Activated T-helper 9 cell treated with anti-CD3 and anti-CD28 coated beads, Interleukin-2, amount 50 U/mL, for 16 hours (primary cell): ENCODE results near the gene PREX1.

ENCODE experiments used
- DNase-seq: peaks from one replicate; pipeline ENCODE4 v3.0.0-alpha.2; 2020; ENCODE audit warnings: low read depth

PREX1 gene

GRCh38 chr20:48581167-48581566 is 246.6 kb downstream of the PREX1 start:
- DNase-seq = no peak

DNA sequence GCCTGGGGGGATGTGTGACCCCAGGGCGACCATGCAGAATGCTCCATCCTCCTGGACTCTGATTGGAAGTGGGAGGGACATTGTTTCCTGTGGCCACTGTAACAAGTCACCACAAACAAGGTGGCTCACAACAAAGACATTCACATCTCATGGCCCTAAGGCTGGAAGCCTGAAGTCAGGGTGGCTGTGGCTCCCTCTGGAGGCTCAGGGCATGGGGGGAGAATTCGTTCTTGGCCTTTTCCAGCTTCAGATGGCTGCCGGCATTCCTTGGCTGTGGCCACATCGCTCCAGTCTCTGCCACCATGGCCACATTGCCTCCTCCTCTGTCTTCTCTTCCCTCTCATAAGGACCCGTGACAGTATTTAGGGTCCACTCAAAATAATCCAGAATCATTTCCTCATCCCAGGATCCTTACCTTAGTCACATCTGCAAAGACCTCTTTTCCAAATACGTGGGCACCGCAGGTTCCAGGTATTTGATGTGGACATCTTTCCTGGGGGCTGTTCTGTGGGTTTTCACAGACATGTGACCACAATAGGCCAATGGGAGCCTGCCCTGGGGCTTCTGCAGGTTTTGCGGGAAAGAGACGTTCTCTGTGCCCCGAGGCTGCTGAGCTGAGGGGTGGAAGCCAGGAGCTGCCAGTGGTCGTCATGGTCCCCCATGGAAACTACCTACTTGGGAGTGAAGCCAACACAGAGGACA is 249.3 kb downstream of the PREX1 start:
- no peak for DNase-seq

DNA sequence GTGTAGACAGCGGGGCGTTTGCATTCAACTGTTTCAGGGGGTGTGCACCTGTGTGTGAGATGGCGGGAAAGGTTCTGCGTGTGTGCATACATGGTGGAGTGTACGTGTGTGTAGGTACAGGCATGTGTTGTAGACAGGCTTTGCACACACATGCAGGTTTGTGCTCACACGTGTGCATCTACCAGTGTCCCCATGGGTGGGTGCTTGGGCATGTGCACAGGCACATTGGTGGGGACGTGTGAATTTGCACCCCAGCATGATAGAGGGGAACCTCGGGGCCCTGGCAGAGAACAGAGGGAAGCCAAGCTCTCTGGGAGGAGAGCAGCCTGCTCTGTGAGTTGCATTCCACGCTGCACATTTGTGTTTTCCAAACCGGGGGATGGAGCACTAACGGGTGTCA is 250.2 kb downstream of the PREX1 start:
- no peak for DNase-seq

GRCh38 chr20:48574383-48574782 is 253.4 kb downstream of the PREX1 start:
- no peak for DNase-seq
